GM12878 (cell line): ENCODE results near the gene EYS. TPM values are rescaled to one million over a fixed set of nuclear protein-coding genes. Genes with fewer than 3 reads are reported as not detected.

Source experiments
- ATAC-seq: fragments of 200-7000 bp; cut with Tn5 transposase; 3 replicates; pipeline ENCODE4 v1.9.1; 2020; ENCODE audit warnings: mild to moderate bottlenecking, moderate library complexity
- BruUV-seq: library from RNA; stranded (reverse); fragments of 400-500 nt; replicated peaks from 2 replicates; lab custom pipeline; 2021; lab: Mats Ljungman, UMichigan
- CTCF ChIA-PET: fragments of 300-600 bp; sonication (Branson Sonifier 250); formaldehyde crosslinking; extraction: SDS; loops from one replicate; lab custom pipeline; 2021; ENCODE audit warnings: inconsistent platforms; lab: Yijun Ruan, JAX
- POLR2A ChIA-PET: fragments of 350-600 bp; formaldehyde crosslinking; extraction: SDS; loops from one replicate; lab custom pipeline; 2021; ENCODE audit warnings: inconsistent platforms; lab: Charles Lee
- RAD21 ChIA-PET: fragments of 300-600 bp; sonication (Branson Sonifier 250); formaldehyde crosslinking; loops from one replicate; lab custom pipeline; 2023; ENCODE audit warnings: antibody characterized with exemption; ENCODE audit not compliant: unreplicated experiment; lab: Charles Lee
- SMC1A ChIA-PET: fragments of 300-600 bp; sonication (Branson Sonifier 250); formaldehyde crosslinking; loops from one replicate; lab custom pipeline; 2023; ENCODE audit not compliant: unreplicated experiment, uncharacterized antibody; lab: Charles Lee
- DNase-seq: peaks from one replicate; pipeline ENCODE4 v3.0.0-alpha.2; 2011; ENCODE audit warnings: low read depth, low spot score
- FAIRE-seq: peaks from 3 replicates; lab custom pipeline; 2011; peaks lifted over from hg19 to GRCh38; lab: Jason Lieb, UNC
- H2AFZ ChIP-seq: 2 replicates; pipeline ENCODE4 v1.6.0; 2011; ENCODE audit warnings: low read depth, low read length, control low read depth; ENCODE audit not compliant: control insufficient read depth
- H3K27ac ChIP-seq: 2 replicates; pipeline ENCODE4 v1.5.1; 2011; ENCODE audit warnings: control low read depth; ENCODE audit not compliant: control insufficient read depth, insufficient read depth
- H3K27me3 ChIP-seq, 2 experiments: replicated peaks in 1 of 2; 2 replicates each; pipeline versions ENCODE4 v1.6.0 to v1.6.1; 2011; ENCODE audit warnings: low read length in 1 of 2; ENCODE audit not compliant: control insufficient read depth in 2 of 2, insufficient read depth in 2 of 2
- H3K36me3 ChIP-seq, 2 experiments: 2 replicates each; pipeline ENCODE4 v1.5.1; 2011; ENCODE audit warnings: low read length in 1 of 2; ENCODE audit not compliant: control insufficient read depth in 2 of 2, insufficient read depth in 2 of 2
- H3K4me1 ChIP-seq: 2 replicates; pipeline ENCODE4 v1.6.1; 2011; ENCODE audit warnings: mild to moderate bottlenecking, low read length, moderate library complexity, mixed read lengths; ENCODE audit not compliant: control insufficient read depth, insufficient read depth
- H3K4me2 ChIP-seq: 2 replicates; pipeline ENCODE4 v1.6.0; 2011; ENCODE audit warnings: control low read depth; ENCODE audit not compliant: control insufficient read depth, insufficient read depth
- H3K4me3 ChIP-seq: fragments of 200-600 bp; sonication (generic); 2 replicates; pipeline ENCODE4 v1.5.1; 2016
- H3K79me2 ChIP-seq: 2 replicates; pipeline ENCODE4 v1.6.0; 2011; ENCODE audit warnings: low read length; ENCODE audit not compliant: control insufficient read depth, insufficient read depth
- H3K9ac ChIP-seq: 2 replicates; pipeline ENCODE4 v1.8.0; 2011; ENCODE audit warnings: low read length, control low read depth, mixed read lengths; ENCODE audit not compliant: control insufficient read depth, insufficient read depth
- H3K9me3 ChIP-seq: replicated peaks from 3 replicates; pipeline ENCODE4 v1.5.1; 2011; ENCODE audit warnings: mild to moderate bottlenecking, low read length; ENCODE audit not compliant: control insufficient read depth, insufficient read depth
- H4K20me1 ChIP-seq: 2 replicates; pipeline ENCODE4 v1.6.0; 2011; ENCODE audit not compliant: control insufficient read depth, insufficient read depth
- BHLHE40 ChIP-seq, 2 experiments: fragments of 450-650 bp in 1 of 2; IDR thresholded peaks; 2 replicates each; pipeline ENCODE4 v1.6.1; 2011 to 2017; ENCODE audit warnings: low read depth in 2 of 2, borderline replicate concordance in 1 of 2, improper control_type of control experiment in 1 of 2, low read length in 1 of 2, mild to moderate bottlenecking in 1 of 2
- CEBPB ChIP-seq, 2 experiments: fragments of 150-350 bp in 1 of 2; IDR thresholded peaks; 2 replicates each; pipeline ENCODE4 v1.6.1; 2012 to 2014; ENCODE audit warnings: low read depth in 2 of 2, low read length in 2 of 2, borderline replicate concordance in 1 of 2, inconsistent platforms in 1 of 2
- EGR1 ChIP-seq, 2 experiments: IDR thresholded peaks; 1 replicate in 1 of 2; 2 replicates in 1 of 2; pipeline ENCODE4 v1.6.1; 2011 to 2012; ENCODE audit warnings: low read depth in 2 of 2, low read length in 2 of 2, borderline replicate concordance in 1 of 2, mild to moderate bottlenecking in 1 of 2, moderate library complexity in 1 of 2
- IKZF1 ChIP-seq: fragments of 450-650 bp; conservative IDR thresholded peaks from 2 replicates; pipeline ENCODE4 v1.6.1; 2017; ENCODE audit warnings: antibody characterized with exemption, mild to moderate bottlenecking
- NRF1 ChIP-seq: conservative IDR thresholded peaks from 2 replicates; pipeline ENCODE4 v1.6.1; 2011; ENCODE audit warnings: mild to moderate bottlenecking, low read depth, low read length, improper control_type of control experiment
- PRDM15 ChIP-seq: fragments of 450-650 bp; formaldehyde crosslinking; IDR thresholded peaks from 2 replicates; pipeline ENCODE4 v1.4.0; 2020; ENCODE audit warnings: mild to moderate bottlenecking, moderate library complexity
- RBBP5 ChIP-seq: fragments of 200-600 bp; sonication (generic); conservative IDR thresholded peaks from 2 replicates; pipeline ENCODE4 v1.6.1; 2016
- SMC3 ChIP-seq: IDR thresholded peaks from 2 replicates; pipeline ENCODE4 v1.6.1; 2011; ENCODE audit warnings: low read length, improper control_type of control experiment, borderline replicate concordance
- SREBF2 ChIP-seq: IDR thresholded peaks from 2 replicates; pipeline ENCODE4 v1.6.1; 2012; ENCODE audit warnings: mild to moderate bottlenecking, low read length
- STAT3 ChIP-seq: IDR thresholded peaks from 2 replicates; pipeline ENCODE4 v1.6.1; 2011; ENCODE audit warnings: low read depth, low read length, improper control_type of control experiment
- in situ Hi-C: fragments of 300-500 bp; cut with MboI; formaldehyde crosslinking; loops from 9 replicates; pipeline ENCODE4 v1.14.3; 2018; ENCODE audit warnings: mixed read lengths
- intact Hi-C: fragments of 100-400 bp; cut with micrococcal nuclease; formaldehyde crosslinking; loops from one replicate; pipeline ENCODE4 v1.14.2; 2022; ENCODE audit not compliant: unreplicated experiment
- polyA plus RNA-seq, 11 experiments: library from polyadenylated mRNA; depleted of rRNA in 4 of 11; unstranded in 6 of 11; stranded (reverse) in 5 of 11; fragments of >200 nt; fragmentation: Nextera tagmentation in 4 of 11; fragmentation: Illumina TruSeq in 1 of 11; extraction: Ambion mirVana in 4 of 11; extraction: Trizol in 1 of 11; gene quantifications; 1 replicate in 1 of 11; 2 replicates in 10 of 11; pipeline versions ENCODE4 v1.2.1 to v1.2.3, GENCODE V29; 2011 to 2016; ENCODE audit warnings: inconsistent platforms in 2 of 11, missing spikeins in 2 of 11, low read depth in 1 of 11
- total RNA-seq, 4 experiments: library from RNA; depleted of rRNA in 3 of 4; stranded (reverse); fragments of >200 nt in 3 of 4; fragmentation: Illumina TruSeq in 1 of 4; extraction: Trizol in 1 of 4; gene quantifications; 2 replicates each; pipeline versions ENCODE4 v1.2.1 to v1.2.3, GENCODE V29; 2013 to 2021
- TF ChIP-seq, protein P1 (sequence below): fragments of 450-650 bp; IDR thresholded peaks from 2 replicates; pipeline ENCODE4 v1.6.1; 2016; ENCODE audit warnings: mild to moderate bottlenecking
- TF ChIP-seq, protein P2 (sequence below): fragments of 450-650 bp; formaldehyde crosslinking; IDR thresholded peaks from 2 replicates; pipeline ENCODE4 v1.5.0; 2022; ENCODE audit warnings: mild to moderate bottlenecking, missing genetic modification characterization

EYS gene
- total and polyA plus RNA-seq, 10 of the 15 experiments (the other 5 are each of a cell fraction or from before 2014, with no cell fraction given): under 0.01 to 0.14 (median 0.02) TPM; not detected in 1

- TF ChIP-seq PRDM15 (CRISPR knock-in tag): no peak
- no peak for TF ChIP-seq NRF1
- TF ChIP-seq CEBPB (IDR thresholded peaks at IDR 0.05; ENCODE audit: borderline replicate concordance in 1 of 2, low read depth in 2 of 2, low read length in 2 of 2): no peak
- no peak for TF ChIP-seq STAT3
- no peak for TF ChIP-seq IKZF1
- TF ChIP-seq RBBP5: no peak
- no peak for TF ChIP-seq EGR1 (IDR thresholded peaks at IDR 0.05; ENCODE audit: borderline replicate concordance in 1 of 2, low read depth in 2 of 2, low read length in 2 of 2)
These were observed 14.9 kb downstream of the EYS start (continued) for GRCh38 chr6:65692109-65692508.

DNA sequence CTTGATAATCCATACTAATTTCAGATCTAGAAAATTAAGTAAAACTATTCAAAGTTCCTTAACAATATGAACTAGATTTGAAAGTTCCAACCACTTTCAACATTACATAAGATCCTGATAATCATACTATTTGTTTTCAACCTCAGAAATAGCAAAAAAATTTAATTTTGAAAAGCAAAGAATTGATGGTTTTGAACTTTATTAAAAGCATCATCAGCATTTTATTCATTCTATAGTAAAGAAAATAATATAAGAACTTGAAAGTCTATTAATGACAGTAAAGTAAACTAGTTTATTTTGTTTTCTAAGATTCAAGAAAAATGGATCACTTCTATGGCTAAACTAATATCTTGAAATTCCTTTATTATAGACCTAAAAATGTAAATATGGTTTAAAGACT, 26.8 kb downstream of the EYS start:
- no peak for FAIRE-seq

More for the DNA sequence above, 26.8 kb downstream of the EYS start:
- TF ChIP-seq SMC3: no peak
- TF ChIP-seq BHLHE40 (IDR thresholded peaks at IDR 0.05; ENCODE audit: borderline replicate concordance in 1 of 2, low read depth in 2 of 2, low read length in 1 of 2): no peak
- TF ChIP-seq, protein P1, sequence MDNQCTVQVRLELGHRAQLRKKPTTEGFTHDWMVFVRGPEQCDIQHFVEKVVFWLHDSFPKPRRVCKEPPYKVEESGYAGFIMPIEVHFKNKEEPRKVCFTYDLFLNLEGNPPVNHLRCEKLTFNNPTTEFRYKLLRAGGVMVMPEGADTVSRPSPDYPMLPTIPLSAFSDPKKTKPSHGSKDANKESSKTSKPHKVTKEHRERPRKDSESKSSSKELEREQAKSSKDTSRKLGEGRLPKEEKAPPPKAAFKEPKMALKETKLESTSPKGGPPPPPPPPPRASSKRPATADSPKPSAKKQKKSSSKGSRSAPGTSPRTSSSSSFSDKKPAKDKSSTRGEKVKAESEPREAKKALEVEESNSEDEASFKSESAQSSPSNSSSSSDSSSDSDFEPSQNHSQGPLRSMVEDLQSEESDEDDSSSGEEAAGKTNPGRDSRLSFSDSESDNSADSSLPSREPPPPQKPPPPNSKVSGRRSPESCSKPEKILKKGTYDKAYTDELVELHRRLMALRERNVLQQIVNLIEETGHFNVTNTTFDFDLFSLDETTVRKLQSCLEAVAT: no peak
- TF ChIP-seq NRF1: no peak
- TF ChIP-seq, protein P2, sequence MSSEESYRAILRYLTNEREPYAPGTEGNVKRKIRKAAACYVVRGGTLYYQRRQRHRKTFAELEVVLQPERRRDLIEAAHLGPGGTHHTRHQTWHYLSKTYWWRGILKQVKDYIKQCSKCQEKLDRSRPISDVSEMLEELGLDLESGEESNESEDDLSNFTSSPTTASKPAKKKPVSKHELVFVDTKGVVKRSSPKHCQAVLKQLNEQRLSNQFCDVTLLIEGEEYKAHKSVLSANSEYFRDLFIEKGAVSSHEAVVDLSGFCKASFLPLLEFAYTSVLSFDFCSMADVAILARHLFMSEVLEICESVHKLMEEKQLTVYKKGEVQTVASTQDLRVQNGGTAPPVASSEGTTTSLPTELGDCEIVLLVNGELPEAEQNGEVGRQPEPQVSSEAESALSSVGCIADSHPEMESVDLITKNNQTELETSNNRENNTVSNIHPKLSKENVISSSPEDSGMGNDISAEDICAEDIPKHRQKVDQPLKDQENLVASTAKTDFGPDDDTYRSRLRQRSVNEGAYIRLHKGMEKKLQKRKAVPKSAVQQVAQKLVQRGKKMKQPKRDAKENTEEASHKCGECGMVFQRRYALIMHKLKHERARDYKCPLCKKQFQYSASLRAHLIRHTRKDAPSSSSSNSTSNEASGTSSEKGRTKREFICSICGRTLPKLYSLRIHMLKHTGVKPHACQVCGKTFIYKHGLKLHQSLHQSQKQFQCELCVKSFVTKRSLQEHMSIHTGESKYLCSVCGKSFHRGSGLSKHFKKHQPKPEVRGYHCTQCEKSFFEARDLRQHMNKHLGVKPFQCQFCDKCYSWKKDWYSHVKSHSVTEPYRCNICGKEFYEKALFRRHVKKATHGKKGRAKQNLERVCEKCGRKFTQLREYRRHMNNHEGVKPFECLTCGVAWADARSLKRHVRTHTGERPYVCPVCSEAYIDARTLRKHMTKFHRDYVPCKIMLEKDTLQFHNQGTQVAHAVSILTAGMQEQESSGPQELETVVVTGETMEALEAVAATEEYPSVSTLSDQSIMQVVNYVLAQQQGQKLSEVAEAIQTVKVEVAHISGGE (CRISPR knock-in tag): no peak
- TF ChIP-seq SREBF2: no peak
- no peak for TF ChIP-seq EGR1 (IDR thresholded peaks at IDR 0.05; ENCODE audit: borderline replicate concordance in 1 of 2, low read depth in 2 of 2, low read length in 2 of 2)
- Histone ChIP-seq H3K4me1 (no peaks in the 10 kb centered on the region), H2AFZ (no peak overlapping the region), H3K4me2 (no peak overlapping the region), H3K36me3 (no peaks in the 10 kb centered on the region), H3K4me3 (no peak overlapping the region), H3K79me2 (no peaks in the 10 kb centered on the region), H3K27me3 (no peaks in the 10 kb centered on the region), H3K9ac (no peak overlapping the region), H3K27ac (no peak overlapping the region), H4K20me1 (no peaks in the 10 kb centered on the region), H3K9me3 (no peaks in the 10 kb centered on the region)
- DNase-seq (no peak), ATAC-seq (no peak)
- ChIA-PET RAD21 (no interaction called here), CTCF (no interaction called here), SMC1A (no interaction called here), POLR2A (no interaction called here)
- intact Hi-C loops (no loop called here), in situ Hi-C loops (no loop called here)
- no TSS peak for BruUV-seq
